ENCODE data around the gene KIAA0753. TPM values are rescaled to one million over a fixed set of nuclear protein-coding genes. Genes with fewer than 3 reads are reported as not detected.

Gene KIAA0753
- polyA plus RNA-seq, 1 donor from 2014 or later: 4.0 TPM

DNA sequence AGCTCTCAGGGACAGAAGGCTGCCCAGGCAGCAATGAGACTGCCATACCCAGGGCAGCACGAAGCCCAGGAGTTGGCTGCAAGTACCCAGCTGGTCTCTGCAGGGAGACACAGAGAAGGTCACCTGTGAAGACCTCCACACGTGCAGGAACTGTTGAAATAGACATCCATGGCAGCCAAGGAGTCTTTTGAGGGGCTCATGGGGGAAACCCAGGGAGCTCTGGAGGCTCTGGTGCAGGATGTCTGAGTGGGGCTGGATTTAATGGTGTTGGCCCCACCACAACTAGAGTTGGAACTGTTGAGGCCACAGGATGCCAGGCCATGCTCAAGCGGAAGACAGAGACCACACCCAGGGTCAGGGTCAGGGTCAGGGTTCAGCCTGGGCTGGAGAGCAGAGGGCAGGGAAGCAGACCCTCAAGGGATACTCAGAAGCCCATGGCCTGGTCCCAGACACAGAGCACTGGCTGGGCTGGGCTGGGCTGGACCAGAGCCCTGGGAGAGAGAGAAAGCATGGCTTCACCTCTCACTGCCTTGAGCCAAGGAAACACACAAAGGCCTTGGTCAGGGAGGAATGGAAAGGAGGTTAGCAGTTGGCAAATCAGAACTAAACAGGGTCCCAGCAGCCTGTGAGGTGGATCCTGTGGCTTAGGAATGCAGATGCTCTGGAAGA lies 105.5 kb downstream of the KIAA0753 start:
- Mint-ChIP-seq H3K36me3 (no peaks in the 10 kb centered on the region), H3K4me3 (no peak overlapping the region), H3K9me3 (peaks cover 0 to 5% (median 4%) of the 10 kb centered on the region in 3 donors), H3K4me1 (no peaks in the 10 kb centered on the region), H3K27ac (no peak overlapping the region), H3K27me3 (peaks cover 1% of the 10 kb centered on the region)

DNA sequence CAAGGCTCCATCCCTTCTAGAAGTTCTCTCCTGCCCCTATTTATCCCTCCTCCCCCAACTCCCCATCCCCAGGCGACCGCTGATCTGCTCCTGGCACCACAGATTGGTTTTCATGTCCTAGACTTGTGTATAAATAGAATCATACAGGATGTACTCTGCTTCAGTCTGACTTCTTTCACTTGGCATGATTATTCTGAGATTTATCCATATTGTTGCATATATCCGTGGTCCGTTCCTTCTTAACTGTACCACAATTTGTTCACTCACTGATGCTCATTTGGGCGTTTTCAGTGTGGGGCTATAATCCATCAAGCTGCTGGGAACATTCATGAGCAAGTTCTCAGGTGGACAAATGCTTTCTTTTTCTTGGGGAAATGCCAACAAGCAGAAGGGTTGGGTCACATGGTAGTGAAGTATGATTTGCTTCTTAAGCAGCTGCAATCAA lies 108.0 kb downstream of the KIAA0753 start:
- Mint-ChIP-seq H3K9me3 (no peaks in the 10 kb centered on the region), H3K4me1 (no peaks in the 10 kb centered on the region), H3K27ac (no peak overlapping the region), H3K36me3 (no peaks in the 10 kb centered on the region), H3K4me3 (no peak overlapping the region), H3K27me3 (peaks cover 1% of the 10 kb centered on the region)

DNA sequence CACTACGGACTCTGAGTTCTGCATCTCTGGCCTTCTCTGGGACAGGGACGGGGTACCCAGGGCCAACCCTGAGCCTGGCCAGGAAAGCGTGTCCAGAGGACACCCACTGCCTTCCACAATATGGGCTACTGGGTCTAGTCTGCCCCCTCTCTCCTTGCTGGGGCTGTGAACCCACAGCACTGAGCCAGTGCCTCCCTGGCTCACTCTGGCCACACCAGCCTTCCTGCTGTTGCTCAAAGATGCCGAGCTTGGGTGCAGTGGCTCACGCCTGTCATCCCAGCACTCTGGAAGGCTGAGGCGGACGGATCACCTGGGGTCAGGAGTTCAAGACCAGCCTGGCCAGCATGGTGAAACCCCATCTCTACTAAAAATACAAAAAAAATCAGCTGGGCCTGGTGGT lies 108.9 kb downstream of the KIAA0753 start:
- Mint-ChIP-seq H3K27me3 (peaks cover under 1% of the 10 kb centered on the region), H3K4me1 (no peaks in the 10 kb centered on the region), H3K9me3 (no peaks in the 10 kb centered on the region), H3K27ac (no peak overlapping the region), H3K4me3 (no peak overlapping the region), H3K36me3 (no peaks in the 10 kb centered on the region)

DNA sequence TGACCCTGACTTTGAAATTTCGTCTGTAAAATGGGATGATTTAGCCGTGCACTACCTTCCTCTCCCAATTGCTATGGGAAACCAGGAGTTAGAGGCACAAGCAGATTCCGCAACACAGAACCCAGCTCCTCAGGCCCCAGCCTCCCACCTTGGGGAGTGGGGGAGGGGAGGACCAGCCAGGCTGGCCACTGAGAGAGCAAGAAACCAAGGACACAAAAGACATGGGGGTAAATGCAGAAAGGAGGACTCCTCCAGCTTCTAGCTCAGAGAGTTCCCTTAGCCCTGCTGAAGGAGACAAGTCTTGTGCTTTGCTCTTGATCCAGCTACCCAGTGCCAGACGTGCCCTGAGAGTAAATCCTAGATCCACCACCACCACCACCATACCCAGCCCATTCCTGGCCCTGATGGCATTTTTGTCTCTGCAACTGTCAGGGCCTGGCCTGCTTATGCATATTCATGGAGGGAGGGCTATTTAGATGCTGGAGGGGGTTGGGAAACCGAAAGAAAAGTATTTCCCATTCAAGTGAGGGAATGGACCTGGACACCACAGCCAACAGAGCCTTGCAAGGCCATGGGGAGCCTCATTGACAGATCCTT lies 110.1 kb downstream of the KIAA0753 start:
- no peaks in the 10 kb centered on the region for H3K27me3 Mint-ChIP-seq
- no peaks in the 10 kb centered on the region for H3K9me3 Mint-ChIP-seq
- H3K4me3 Mint-ChIP-seq: no peak overlapping the region
- no peaks in the 10 kb centered on the region for H3K36me3 Mint-ChIP-seq
- no peak overlapping the region for H3K27ac Mint-ChIP-seq
- H3K4me1 Mint-ChIP-seq: no peaks in the 10 kb centered on the region

DNA sequence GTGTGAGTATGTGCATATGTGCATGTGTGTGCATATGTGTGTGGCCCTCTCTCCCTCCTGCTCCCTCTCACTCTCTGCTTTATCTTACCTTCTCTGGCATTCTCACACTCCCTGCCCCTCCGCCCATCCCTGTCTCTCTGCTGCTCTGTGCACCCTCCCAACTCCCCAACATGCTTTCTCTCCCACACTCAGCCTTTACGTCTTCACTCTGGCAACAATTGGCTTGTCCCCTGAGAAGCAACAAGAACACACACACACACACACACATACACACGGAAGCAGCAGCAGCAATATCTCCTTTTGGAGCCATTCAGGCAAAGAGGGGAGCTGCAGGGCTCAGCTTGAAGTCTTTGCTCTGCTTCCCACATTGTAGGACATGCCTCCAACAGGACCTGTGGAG lies 112.0 kb downstream of the KIAA0753 start:
- Mint-ChIP-seq H3K36me3 (no peaks in the 10 kb centered on the region), H3K27me3 (no peaks in the 10 kb centered on the region), H3K9me3 (no peaks in the 10 kb centered on the region), H3K27ac (no peak overlapping the region), H3K4me1 (no peaks in the 10 kb centered on the region), H3K4me3 (no peak overlapping the region)

Other genes starting within 250 kb of the KIAA0753 start
- not detected for gene AIPL1, start 205.6 kb downstream of the KIAA0753 start, polyA plus RNA-seq
- not detected for gene PIMREG, start 196.3 kb downstream of the KIAA0753 start, polyA plus RNA-seq
- not detected for gene PITPNM3, start 84.2 kb downstream of the KIAA0753 start, polyA plus RNA-seq
- 81.7 TPM for gene TXNDC17, start 349 bp upstream of the KIAA0753 start, polyA plus RNA-seq
- 33.3 TPM for gene MED31, start 10.9 kb upstream of the KIAA0753 start, polyA plus RNA-seq
- gene C17orf100, start 11.1 kb upstream of the KIAA0753 start, polyA plus RNA-seq: 8.0 TPM
- 0.30 TPM for gene SLC13A5, start 72.7 kb upstream of the KIAA0753 start, polyA plus RNA-seq
- gene XAF1, start 115.3 kb upstream of the KIAA0753 start, polyA plus RNA-seq: 76.2 TPM
- gene FBXO39, start 135.5 kb upstream of the KIAA0753 start, polyA plus RNA-seq: not detected
- gene TEKT1, start 191.0 kb upstream of the KIAA0753 start, polyA plus RNA-seq: not detected

All from IgD-negative memory B cell (primary cell).